ENCODE results near the gene NDFIP2.

Gene NDFIP2

DNA sequence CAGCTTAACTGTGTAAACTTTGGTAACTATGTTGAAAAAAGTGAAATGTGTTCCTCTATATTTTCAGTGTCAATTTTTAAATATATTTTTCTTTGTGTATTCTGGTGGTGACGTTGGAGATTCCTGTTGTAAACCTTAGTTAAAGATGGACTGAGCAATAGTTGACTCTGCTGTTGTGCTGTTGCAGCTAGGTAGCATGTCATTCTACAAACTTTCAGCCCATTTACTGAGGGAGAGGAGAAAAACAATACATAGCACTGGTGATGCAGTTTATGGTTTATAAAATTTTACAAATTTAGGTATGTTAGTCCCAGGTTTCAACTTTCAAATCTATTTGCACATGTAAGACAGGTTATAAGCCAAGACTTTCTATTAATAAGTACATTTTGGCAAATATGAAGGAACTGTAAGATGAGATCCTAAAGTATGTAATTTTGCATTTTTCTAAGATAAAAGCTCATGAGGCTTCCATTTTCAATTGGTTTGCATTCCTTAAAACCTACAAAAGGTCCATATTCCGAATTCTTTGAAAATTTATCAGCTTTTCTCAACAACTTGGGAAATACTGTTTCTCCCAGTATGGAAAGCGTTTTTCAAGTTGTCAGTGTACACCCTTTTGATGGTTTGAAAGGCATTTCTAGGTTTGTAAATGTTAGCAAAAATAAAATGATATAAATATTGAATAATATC, 1.5 kb downstream of the NDFIP2 start:
- peaks cover 14% of the 10 kb centered on the region for H3K27me3 ChIP-seq (ENCODE audit: control insufficient read depth, insufficient read depth, low read length)
- H3K27ac ChIP-seq (ENCODE audit: low read depth, low read length) = no peak overlapping the region
- H3K4me1 ChIP-seq (ENCODE audit: control insufficient read depth, insufficient read depth, low read length) = peaks cover 7% of the 10 kb centered on the region; the same call in 1 of the 2 replicates
- peak overlapping the region; percentile 90 for H3K4me3 ChIP-seq (ENCODE audit: low read depth, low read length)
- no peaks in the 10 kb centered on the region for H3K9me3 ChIP-seq (ENCODE audit: control insufficient read depth, insufficient read depth, low read depth, low read length)
- no peak overlapping the region for H3K9ac ChIP-seq (ENCODE audit: low read length)
- no peaks in the 10 kb centered on the region for H3K36me3 ChIP-seq (ENCODE audit: control insufficient read depth, insufficient read depth, low read length)

- Histone ChIP-seq H3K4me1 (ENCODE audit: control insufficient read depth, insufficient read depth, low read length) (peaks cover 7% of the 10 kb centered on the region; the same call in 1 of the 2 replicates), H3K27ac (ENCODE audit: low read depth, low read length) (no peak overlapping the region), H3K4me3 (ENCODE audit: low read depth, low read length) (peak overlapping the region; percentile 8; the same call in 1 of the 2 replicates), H3K27me3 (ENCODE audit: control insufficient read depth, insufficient read depth, low read length) (peaks cover 14% of the 10 kb centered on the region), H3K9ac (ENCODE audit: low read length) (no peak overlapping the region), H3K9me3 (ENCODE audit: control insufficient read depth, insufficient read depth, low read depth, low read length) (no peaks in the 10 kb centered on the region), H3K36me3 (ENCODE audit: control insufficient read depth, insufficient read depth, low read length) (no peaks in the 10 kb centered on the region)
These were observed 2.2 kb downstream of the NDFIP2 start for GRCh38 chr13:79483086-79483706.

DNA sequence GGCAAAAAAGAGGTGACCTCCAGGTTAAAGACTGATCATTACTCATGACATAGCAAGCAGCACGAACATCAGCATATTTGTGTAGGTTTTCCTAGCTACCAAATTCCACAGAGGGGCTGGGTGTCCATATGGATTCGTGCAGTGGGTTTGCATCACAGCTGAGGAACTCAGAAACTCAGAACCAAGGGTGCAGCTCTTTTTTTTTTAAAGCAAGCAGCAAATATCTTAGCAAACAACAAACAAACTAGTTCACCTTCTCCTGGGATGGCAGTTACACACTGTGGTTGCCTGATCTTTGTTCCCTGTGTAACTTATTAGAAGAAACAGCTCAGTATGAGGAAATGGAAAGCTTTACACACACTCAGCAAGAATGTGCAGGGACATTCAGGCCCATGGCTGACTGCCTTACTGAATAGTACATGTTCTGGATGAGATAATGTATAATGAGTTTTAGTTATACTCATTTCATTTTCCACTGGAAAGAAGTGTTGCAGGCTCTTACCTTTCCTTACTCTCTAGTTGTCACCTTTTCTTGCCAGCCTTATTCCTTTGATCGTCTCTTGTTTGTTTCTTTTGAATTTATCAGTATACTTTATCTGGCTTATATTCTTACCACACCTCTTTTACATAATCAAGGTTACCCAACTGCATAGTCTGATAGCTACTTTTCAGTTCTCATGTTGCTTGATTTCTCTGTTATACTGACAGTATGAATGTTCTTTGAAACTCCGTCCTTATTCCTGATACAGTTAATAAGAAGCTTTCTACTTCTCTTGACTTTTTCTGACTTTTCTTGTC, 4.3 kb downstream of the NDFIP2 start:
- Histone ChIP-seq H3K9me3 (ENCODE audit: control insufficient read depth, insufficient read depth, low read depth, low read length) (no peaks in the 10 kb centered on the region), H3K27ac (ENCODE audit: low read depth, low read length) (no peak overlapping the region), H3K4me1 (ENCODE audit: control insufficient read depth, insufficient read depth, low read length) (peaks cover 7% of the 10 kb centered on the region; the same call in 1 of the 2 replicates), H3K4me3 (ENCODE audit: low read depth, low read length) (no peak overlapping the region), H3K27me3 (ENCODE audit: control insufficient read depth, insufficient read depth, low read length) (peaks cover 5% of the 10 kb centered on the region), H3K36me3 (ENCODE audit: control insufficient read depth, insufficient read depth, low read length) (no peaks in the 10 kb centered on the region), H3K9ac (ENCODE audit: low read length) (no peak overlapping the region)

DNA sequence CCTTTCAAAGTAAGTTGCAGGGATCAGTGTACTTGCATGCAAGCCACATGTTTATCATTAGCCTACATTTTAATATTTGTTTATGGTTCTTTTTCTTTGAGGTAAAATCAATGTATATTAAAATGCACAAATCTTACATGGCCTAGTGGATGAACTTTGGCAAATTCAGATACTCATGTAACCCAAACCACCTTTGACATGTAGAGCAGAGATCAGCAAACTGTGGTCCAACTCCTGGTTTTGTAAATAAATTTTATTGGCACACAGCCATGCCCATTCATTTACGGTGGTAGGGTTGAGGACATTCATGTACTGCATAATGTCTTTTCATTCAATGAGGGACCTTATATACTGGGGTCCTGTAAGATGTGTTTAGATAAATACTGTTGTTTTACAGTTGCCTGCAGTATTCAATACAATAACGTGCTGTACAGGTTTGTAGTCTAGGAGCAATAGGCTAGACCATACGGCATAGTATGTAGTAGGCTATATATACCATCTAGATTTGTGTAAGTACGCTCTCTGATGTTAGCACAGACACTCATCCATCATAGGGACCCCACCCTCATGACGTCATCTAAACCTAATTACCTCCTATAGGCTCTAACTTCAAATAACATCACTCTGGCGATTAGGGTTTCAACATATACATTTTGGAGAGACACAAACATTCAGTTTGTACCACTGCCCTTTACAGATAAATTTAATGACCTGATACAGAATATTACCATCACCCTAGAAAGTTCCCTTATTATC, 5.7 kb downstream of the NDFIP2 start:
- Histone ChIP-seq H3K27me3 (ENCODE audit: control insufficient read depth, insufficient read depth, low read length) (no peaks in the 10 kb centered on the region), H3K4me3 (ENCODE audit: low read depth, low read length) (no peak overlapping the region), H3K36me3 (ENCODE audit: control insufficient read depth, insufficient read depth, low read length) (no peaks in the 10 kb centered on the region), H3K9ac (ENCODE audit: low read length) (no peak overlapping the region), H3K9me3 (ENCODE audit: control insufficient read depth, insufficient read depth, low read depth, low read length) (no peaks in the 10 kb centered on the region), H3K4me1 (ENCODE audit: control insufficient read depth, insufficient read depth, low read length) (peaks cover 20% of the 10 kb centered on the region), H3K27ac (ENCODE audit: low read depth, low read length) (no peak overlapping the region)

GRCh38 chr13:79490326-79490725, 9.4 kb downstream of the NDFIP2 start:
- H3K27ac ChIP-seq (ENCODE audit: low read depth, low read length) = no peak overlapping the region
- no peaks in the 10 kb centered on the region for H3K27me3 ChIP-seq (ENCODE audit: control insufficient read depth, insufficient read depth, low read length)
- peaks cover 39% of the 10 kb centered on the region for H3K4me1 ChIP-seq (ENCODE audit: control insufficient read depth, insufficient read depth, low read length)
- no peak overlapping the region for H3K9ac ChIP-seq (ENCODE audit: low read length)
- no peaks in the 10 kb centered on the region for H3K36me3 ChIP-seq (ENCODE audit: control insufficient read depth, insufficient read depth, low read length)
- no peak overlapping the region for H3K4me3 ChIP-seq (ENCODE audit: low read depth, low read length)
- H3K9me3 ChIP-seq (ENCODE audit: control insufficient read depth, insufficient read depth, low read depth, low read length) = no peaks in the 10 kb centered on the region

DNA sequence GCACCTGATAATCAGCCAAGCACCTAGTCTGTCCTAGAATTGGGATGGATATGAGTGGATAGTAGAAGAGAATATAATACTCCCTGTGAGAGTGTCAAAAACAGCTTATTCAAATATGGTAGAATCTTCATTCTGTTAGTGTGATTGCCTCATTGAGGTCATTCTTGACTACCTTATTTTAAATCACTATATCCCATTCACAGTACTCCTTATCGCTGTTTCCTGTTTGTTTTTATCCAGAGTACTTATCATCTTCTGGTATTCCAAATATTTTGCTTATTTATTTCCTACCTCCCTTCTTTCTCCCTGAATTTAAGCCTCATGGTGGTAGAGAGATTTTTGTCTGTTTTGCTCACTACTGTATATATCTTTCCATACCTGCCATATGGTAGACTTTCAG, 9.9 kb downstream of the NDFIP2 start:
- Histone ChIP-seq H3K36me3 (ENCODE audit: control insufficient read depth, insufficient read depth, low read length) (no peaks in the 10 kb centered on the region), H3K27ac (ENCODE audit: low read depth, low read length) (no peak overlapping the region), H3K9ac (ENCODE audit: low read length) (no peak overlapping the region), H3K9me3 (ENCODE audit: control insufficient read depth, insufficient read depth, low read depth, low read length) (no peaks in the 10 kb centered on the region), H3K4me3 (ENCODE audit: low read depth, low read length) (no peak overlapping the region), H3K27me3 (ENCODE audit: control insufficient read depth, insufficient read depth, low read length) (no peaks in the 10 kb centered on the region), H3K4me1 (ENCODE audit: control insufficient read depth, insufficient read depth, low read length) (peaks cover 39% of the 10 kb centered on the region)

DNA sequence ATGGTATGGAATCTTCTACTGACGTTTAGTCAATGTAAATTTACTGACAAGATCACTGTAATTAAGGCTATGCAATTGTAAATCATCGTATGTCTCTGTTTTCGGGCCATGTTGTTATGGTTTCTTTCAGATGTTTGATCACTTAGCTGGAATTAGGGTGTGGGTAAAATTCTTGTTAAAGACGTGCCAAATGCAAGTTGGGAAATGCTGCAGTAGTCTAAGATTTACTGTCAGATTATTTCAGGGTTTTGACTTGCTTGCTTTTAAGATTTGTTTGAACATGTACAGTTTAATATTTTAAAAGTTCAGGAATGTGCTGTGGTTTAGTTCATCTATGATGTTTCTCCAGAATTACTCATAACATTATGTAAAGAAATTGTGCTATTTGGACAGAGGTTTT, 10.8 kb downstream of the NDFIP2 start:
- H3K27ac ChIP-seq (ENCODE audit: low read depth, low read length) = no peak overlapping the region

DNA sequence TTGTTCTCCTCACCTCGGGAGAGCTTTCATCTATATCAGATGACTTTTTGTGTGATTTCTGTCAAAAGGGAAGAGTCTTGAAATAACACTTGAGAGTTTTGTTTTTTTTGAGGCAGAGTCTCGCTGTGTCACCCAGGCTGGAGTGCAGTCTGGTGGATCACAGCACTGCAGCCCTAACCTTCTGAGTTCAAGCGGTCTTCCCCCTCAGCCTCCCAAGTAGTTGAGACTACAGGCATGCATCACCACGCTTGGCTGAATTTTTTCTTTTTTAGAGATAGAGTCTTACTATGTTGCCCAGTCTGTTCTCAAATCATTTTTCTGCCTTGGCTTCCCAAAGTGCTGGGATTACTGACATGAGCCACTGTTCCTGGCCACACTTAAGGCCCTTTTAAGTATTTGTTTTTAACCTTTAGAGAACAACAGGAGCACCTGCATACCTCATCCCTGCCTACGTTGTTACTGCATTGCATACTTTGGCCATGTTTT, 11.4 kb downstream of the NDFIP2 start:
- Histone ChIP-seq H3K4me1 (ENCODE audit: control insufficient read depth, insufficient read depth, low read length) (peaks cover 39% of the 10 kb centered on the region), H3K27ac (ENCODE audit: low read depth, low read length) (no peak overlapping the region), H3K36me3 (ENCODE audit: control insufficient read depth, insufficient read depth, low read length) (no peaks in the 10 kb centered on the region), H3K9me3 (ENCODE audit: control insufficient read depth, insufficient read depth, low read depth, low read length) (no peaks in the 10 kb centered on the region), H3K27me3 (ENCODE audit: control insufficient read depth, insufficient read depth, low read length) (no peaks in the 10 kb centered on the region), H3K9ac (ENCODE audit: low read length) (no peak overlapping the region), H3K4me3 (ENCODE audit: low read depth, low read length) (no peak overlapping the region)

More for the DNA sequence above, 10.8 kb downstream of the NDFIP2 start:
- Histone ChIP-seq H3K36me3 (ENCODE audit: control insufficient read depth, insufficient read depth, low read length) (no peaks in the 10 kb centered on the region), H3K4me3 (ENCODE audit: low read depth, low read length) (no peak overlapping the region), H3K4me1 (ENCODE audit: control insufficient read depth, insufficient read depth, low read length) (peaks cover 39% of the 10 kb centered on the region), H3K9ac (ENCODE audit: low read length) (no peak overlapping the region), H3K27me3 (ENCODE audit: control insufficient read depth, insufficient read depth, low read length) (no peaks in the 10 kb centered on the region), H3K9me3 (ENCODE audit: control insufficient read depth, insufficient read depth, low read depth, low read length) (no peaks in the 10 kb centered on the region)

DNA sequence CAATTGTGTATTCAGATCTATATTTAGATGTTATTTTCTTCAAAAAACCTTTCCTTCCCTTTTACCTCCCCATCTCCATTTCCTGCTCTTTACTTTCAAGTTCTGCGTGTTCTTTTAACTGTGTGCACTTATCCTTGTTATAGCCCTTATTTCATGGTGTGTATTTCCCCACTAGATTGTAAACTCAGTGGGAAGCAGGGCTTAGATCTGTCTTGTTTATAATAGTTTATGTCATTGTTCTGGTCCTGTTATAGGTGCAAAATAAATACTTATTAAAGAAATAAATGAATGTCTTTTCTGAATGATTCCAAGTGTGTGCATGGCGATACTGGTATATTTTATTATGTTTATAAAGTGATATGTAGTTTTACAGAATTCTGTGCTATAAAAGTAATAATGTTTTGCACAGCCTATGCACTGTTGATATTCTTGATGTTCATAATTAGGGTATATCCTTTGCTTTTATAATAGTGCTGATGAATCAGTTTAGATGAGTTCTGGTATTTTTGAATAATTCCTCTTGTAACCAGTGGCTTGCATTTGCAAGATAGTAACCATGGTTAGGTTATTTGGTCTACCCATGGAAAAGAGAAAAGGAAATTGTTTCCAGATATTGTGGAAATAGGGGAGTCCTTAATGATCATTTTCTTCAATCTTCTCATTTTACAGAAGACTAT, 12.1 kb downstream of the NDFIP2 start:
- Histone ChIP-seq H3K27ac (ENCODE audit: low read depth, low read length) (peak overlapping the region; percentile 34; the same call in 1 of the 2 replicates), H3K9me3 (ENCODE audit: control insufficient read depth, insufficient read depth, low read depth, low read length) (no peaks in the 10 kb centered on the region), H3K36me3 (ENCODE audit: control insufficient read depth, insufficient read depth, low read length) (no peaks in the 10 kb centered on the region), H3K27me3 (ENCODE audit: control insufficient read depth, insufficient read depth, low read length) (no peaks in the 10 kb centered on the region), H3K4me3 (ENCODE audit: low read depth, low read length) (no peak overlapping the region), H3K4me1 (ENCODE audit: control insufficient read depth, insufficient read depth, low read length) (peaks cover 39% of the 10 kb centered on the region), H3K9ac (ENCODE audit: low read length) (no peak overlapping the region)

DNA sequence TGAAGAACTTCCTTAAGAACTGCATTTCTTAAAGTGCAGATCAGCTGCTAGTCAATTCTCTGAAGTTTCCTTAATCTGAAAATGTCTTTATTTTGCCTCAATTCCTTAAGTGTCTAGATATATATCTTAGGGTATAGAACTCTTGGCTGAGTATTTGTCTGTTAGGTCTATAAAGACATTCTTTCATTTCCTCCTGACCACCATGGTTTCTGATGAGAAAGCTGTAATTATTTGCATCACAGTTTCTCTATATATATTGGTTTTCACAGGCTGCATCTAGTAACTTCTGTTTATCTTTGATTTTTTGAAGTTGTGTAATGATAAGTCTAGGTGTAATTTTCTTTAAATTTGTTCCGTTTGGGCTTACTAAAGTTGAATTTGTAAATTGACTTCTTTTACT, 15.2 kb downstream of the NDFIP2 start:
- H3K36me3 ChIP-seq (ENCODE audit: control insufficient read depth, insufficient read depth, low read length) = no peaks in the 10 kb centered on the region
- H3K27me3 ChIP-seq (ENCODE audit: control insufficient read depth, insufficient read depth, low read length) = no peaks in the 10 kb centered on the region
- no peak overlapping the region for H3K4me3 ChIP-seq (ENCODE audit: low read depth, low read length)
- H3K4me1 ChIP-seq (ENCODE audit: control insufficient read depth, insufficient read depth, low read length) = peaks cover 31% of the 10 kb centered on the region
- no peaks in the 10 kb centered on the region for H3K9me3 ChIP-seq (ENCODE audit: control insufficient read depth, insufficient read depth, low read depth, low read length)
- no peak overlapping the region for H3K27ac ChIP-seq (ENCODE audit: low read depth, low read length)
- H3K9ac ChIP-seq (ENCODE audit: low read length) = no peak overlapping the region

Measured in HUES6 (cell line).